A673 (cell line): ENCODE measurements around the gene SNTG2.

Experiments
- EZH2 ChIP-seq: fragments of 200-600 bp; sonication (generic); IDR thresholded peaks from 2 replicates; pipeline ENCODE4 v1.6.1; 2017; ENCODE audit warnings: borderline replicate concordance, low read depth, mild to moderate bottlenecking, mixed read lengths, antibody characterized with exemption, low read length; ENCODE audit not compliant: poor library complexity, severe bottlenecking
- TF ChIP-seq, protein P1 (sequence below): fragments of 300-800, 200-600 bp; sonication (generic); conservative IDR thresholded peaks from 2 replicates; pipeline ENCODE4 v1.5.1; 2017; ENCODE audit warnings: low read depth, mild to moderate bottlenecking, antibody characterized with exemption, low read length, moderate library complexity, mixed read lengths

- TF ChIP-seq, protein P1, sequence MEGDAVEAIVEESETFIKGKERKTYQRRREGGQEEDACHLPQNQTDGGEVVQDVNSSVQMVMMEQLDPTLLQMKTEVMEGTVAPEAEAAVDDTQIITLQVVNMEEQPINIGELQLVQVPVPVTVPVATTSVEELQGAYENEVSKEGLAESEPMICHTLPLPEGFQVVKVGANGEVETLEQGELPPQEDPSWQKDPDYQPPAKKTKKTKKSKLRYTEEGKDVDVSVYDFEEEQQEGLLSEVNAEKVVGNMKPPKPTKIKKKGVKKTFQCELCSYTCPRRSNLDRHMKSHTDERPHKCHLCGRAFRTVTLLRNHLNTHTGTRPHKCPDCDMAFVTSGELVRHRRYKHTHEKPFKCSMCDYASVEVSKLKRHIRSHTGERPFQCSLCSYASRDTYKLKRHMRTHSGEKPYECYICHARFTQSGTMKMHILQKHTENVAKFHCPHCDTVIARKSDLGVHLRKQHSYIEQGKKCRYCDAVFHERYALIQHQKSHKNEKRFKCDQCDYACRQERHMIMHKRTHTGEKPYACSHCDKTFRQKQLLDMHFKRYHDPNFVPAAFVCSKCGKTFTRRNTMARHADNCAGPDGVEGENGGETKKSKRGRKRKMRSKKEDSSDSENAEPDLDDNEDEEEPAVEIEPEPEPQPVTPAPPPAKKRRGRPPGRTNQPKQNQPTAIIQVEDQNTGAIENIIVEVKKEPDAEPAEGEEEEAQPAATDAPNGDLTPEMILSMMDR: no peak
- no peak for TF ChIP-seq EZH2
Observed at GRCh38 chr2:1169291-1169949, 218.8 kb downstream of the SNTG2 start.
